HEK293 (cell line): ENCODE measurements around the gene TYSND1.

ENCODE experiments used
- ZBTB21 ChIP-seq: fragments of 450-650 bp; formaldehyde crosslinking; IDR thresholded peaks from 2 replicates; pipeline ENCODE4 v1.5.1; 2017; ENCODE audit warnings: missing biosample characterization, missing genetic modification characterization
- ZBTB8A ChIP-seq: fragments of 450-650 bp; formaldehyde crosslinking; IDR thresholded peaks from 2 replicates; pipeline ENCODE4 v1.5.1; 2016; ENCODE audit warnings: missing biosample characterization, missing genetic modification characterization
- ZEB2 ChIP-seq: fragments of 450-650 bp; formaldehyde crosslinking; IDR thresholded peaks from 2 replicates; pipeline ENCODE4 v1.5.1; 2016; ENCODE audit warnings: missing biosample characterization, missing genetic modification characterization
- ZFP3 ChIP-seq: fragments of 450-650 bp; formaldehyde crosslinking; IDR thresholded peaks from 2 replicates; pipeline ENCODE4 v1.5.1; 2016; ENCODE audit warnings: low read depth, missing biosample characterization, missing genetic modification characterization
- ZNF274 ChIP-seq, 2 experiments: fragments of 200-500 bp in 1 of 2; fragments of 450-650 bp in 1 of 2; sonication (Bioruptor generic) in 1 of 2; formaldehyde crosslinking in 1 of 2; IDR thresholded peaks; 2 replicates each; pipeline versions ENCODE4 v1.5.1 to v1.6.1; 2014 to 2016; ENCODE audit warnings: borderline replicate concordance in 1 of 2, inconsistent platforms in 1 of 2, low read length in 1 of 2, missing biosample characterization in 1 of 2, missing genetic modification characterization in 1 of 2
- ZNF292 ChIP-seq: fragments of 450-650 bp; formaldehyde crosslinking; IDR thresholded peaks from 2 replicates; pipeline ENCODE4 v1.5.1; 2016; ENCODE audit warnings: low read depth, missing biosample characterization, missing genetic modification characterization, borderline replicate concordance
- ZNF549 ChIP-seq: fragments of 450-650 bp; IDR thresholded peaks from 2 replicates; pipeline ENCODE4 v1.5.1; 2018; ENCODE audit warnings: missing biosample characterization, missing genetic modification characterization, mild to moderate bottlenecking, inconsistent platforms, moderate library complexity
- ZNF677 ChIP-seq: fragments of 450-650 bp; IDR thresholded peaks from 2 replicates; pipeline ENCODE4 v1.5.0; 2018; ENCODE audit warnings: missing biosample characterization, mild to moderate bottlenecking, missing genetic modification characterization, moderate library complexity
- TF ChIP-seq, protein P1 (sequence below): fragments of 450-650 bp; formaldehyde crosslinking; IDR thresholded peaks from 2 replicates; pipeline ENCODE4 v1.5.1; 2016; ENCODE audit warnings: missing biosample characterization, missing genetic modification characterization
- TF ChIP-seq, protein P2 (sequence below): fragments of 450-650 bp; formaldehyde crosslinking; IDR thresholded peaks from 2 replicates; pipeline ENCODE4 v1.5.1; 2017; ENCODE audit warnings: missing biosample characterization, mild to moderate bottlenecking, missing genetic modification characterization, moderate library complexity
- TF ChIP-seq, protein P3 (sequence below): fragments of 450-650 bp; formaldehyde crosslinking; IDR thresholded peaks from 2 replicates; pipeline ENCODE4 v1.5.1; 2016; ENCODE audit warnings: missing biosample characterization, missing genetic modification characterization

DNA sequence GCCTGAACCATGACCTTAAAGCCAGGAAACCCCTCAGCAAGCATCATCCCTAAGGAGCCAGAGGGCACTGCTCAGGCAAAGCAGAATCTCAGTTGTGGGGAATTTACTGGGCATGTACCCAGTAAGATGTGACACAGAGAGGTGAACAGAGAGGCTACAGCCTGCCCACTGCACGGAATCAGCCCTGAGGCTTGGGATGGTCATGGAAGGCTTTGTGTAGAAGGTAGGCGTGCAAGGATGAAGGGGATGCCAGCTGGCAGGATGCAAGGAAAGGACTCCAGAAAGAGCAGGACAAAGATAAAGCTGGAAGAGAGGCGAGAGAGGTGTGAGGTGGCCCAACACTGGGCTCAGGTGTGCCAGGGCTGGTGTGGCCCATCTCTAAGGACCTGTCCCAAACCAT, 11.5 kb downstream of the TYSND1 start:
- TF ChIP-seq ZNF274 (IDR thresholded peaks at IDR 0.05; ENCODE audit: low read length) (no peak), ZNF274 (tag by site-specific recombination; IDR thresholded peaks at IDR 0.05; ENCODE audit: borderline replicate concordance) (no peak), ZFP3 (no peak), ZNF549 (tag by site-specific recombination) (no peak), ZNF292 (tag by site-specific recombination) (no peak), ZBTB21 (tag by site-specific recombination) (no peak), ZEB2 (no peak), ZNF677 (tag by site-specific recombination) (no peak), ZBTB8A (tag by site-specific recombination) (no peak)
- TF ChIP-seq, protein P1, sequence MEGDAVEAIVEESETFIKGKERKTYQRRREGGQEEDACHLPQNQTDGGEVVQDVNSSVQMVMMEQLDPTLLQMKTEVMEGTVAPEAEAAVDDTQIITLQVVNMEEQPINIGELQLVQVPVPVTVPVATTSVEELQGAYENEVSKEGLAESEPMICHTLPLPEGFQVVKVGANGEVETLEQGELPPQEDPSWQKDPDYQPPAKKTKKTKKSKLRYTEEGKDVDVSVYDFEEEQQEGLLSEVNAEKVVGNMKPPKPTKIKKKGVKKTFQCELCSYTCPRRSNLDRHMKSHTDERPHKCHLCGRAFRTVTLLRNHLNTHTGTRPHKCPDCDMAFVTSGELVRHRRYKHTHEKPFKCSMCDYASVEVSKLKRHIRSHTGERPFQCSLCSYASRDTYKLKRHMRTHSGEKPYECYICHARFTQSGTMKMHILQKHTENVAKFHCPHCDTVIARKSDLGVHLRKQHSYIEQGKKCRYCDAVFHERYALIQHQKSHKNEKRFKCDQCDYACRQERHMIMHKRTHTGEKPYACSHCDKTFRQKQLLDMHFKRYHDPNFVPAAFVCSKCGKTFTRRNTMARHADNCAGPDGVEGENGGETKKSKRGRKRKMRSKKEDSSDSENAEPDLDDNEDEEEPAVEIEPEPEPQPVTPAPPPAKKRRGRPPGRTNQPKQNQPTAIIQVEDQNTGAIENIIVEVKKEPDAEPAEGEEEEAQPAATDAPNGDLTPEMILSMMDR (tag by site-specific recombination) = no peak
- TF ChIP-seq, protein P2, sequence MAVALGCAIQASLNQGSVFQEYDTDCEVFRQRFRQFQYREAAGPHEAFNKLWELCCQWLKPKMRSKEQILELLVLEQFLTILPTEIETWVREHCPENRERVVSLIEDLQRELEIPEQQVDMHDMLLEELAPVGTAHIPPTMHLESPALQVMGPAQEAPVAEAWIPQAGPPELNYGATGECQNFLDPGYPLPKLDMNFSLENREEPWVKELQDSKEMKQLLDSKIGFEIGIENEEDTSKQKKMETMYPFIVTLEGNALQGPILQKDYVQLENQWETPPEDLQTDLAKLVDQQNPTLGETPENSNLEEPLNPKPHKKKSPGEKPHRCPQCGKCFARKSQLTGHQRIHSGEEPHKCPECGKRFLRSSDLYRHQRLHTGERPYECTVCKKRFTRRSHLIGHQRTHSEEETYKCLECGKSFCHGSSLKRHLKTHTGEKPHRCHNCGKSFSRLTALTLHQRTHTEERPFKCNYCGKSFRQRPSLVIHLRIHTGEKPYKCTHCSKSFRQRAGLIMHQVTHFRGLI (tag by site-specific recombination) = no peak
- TF ChIP-seq, protein P3, sequence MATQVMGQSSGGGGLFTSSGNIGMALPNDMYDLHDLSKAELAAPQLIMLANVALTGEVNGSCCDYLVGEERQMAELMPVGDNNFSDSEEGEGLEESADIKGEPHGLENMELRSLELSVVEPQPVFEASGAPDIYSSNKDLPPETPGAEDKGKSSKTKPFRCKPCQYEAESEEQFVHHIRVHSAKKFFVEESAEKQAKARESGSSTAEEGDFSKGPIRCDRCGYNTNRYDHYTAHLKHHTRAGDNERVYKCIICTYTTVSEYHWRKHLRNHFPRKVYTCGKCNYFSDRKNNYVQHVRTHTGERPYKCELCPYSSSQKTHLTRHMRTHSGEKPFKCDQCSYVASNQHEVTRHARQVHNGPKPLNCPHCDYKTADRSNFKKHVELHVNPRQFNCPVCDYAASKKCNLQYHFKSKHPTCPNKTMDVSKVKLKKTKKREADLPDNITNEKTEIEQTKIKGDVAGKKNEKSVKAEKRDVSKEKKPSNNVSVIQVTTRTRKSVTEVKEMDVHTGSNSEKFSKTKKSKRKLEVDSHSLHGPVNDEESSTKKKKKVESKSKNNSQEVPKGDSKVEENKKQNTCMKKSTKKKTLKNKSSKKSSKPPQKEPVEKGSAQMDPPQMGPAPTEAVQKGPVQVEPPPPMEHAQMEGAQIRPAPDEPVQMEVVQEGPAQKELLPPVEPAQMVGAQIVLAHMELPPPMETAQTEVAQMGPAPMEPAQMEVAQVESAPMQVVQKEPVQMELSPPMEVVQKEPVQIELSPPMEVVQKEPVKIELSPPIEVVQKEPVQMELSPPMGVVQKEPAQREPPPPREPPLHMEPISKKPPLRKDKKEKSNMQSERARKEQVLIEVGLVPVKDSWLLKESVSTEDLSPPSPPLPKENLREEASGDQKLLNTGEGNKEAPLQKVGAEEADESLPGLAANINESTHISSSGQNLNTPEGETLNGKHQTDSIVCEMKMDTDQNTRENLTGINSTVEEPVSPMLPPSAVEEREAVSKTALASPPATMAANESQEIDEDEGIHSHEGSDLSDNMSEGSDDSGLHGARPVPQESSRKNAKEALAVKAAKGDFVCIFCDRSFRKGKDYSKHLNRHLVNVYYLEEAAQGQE (tag by site-specific recombination) = no peak
